A549 (cell line): ENCODE results near the gene DMPK. TPM values are rescaled to one million over a fixed set of nuclear protein-coding genes. Genes with fewer than 3 reads are reported as not detected.
A peak's percentile ranks its signal among the peaks of the same experiment; 100 is the strongest.

Source experiments
- ATAC-seq, 2 experiments: fragments of 200-7000 bp in 1 of 2; fragments of >200 bp in 1 of 2; cut with Nextera tagmentation in 1 of 2; cut with Tn5 transposase in 1 of 2; 3 replicates each; pipeline versions ENCODE4 v1.8.0 to v1.9.1; 2018 to 2020; ENCODE audit warnings: mild to moderate bottlenecking in 1 of 2, moderate library complexity in 1 of 2
- CTCF ChIA-PET: fragments of 300-600 bp; sonication (Branson Sonifier 250); formaldehyde crosslinking; extraction: SDS; loops from one replicate; lab custom pipeline; 2021; ENCODE audit warnings: antibody characterized with exemption, inconsistent platforms; lab: Yijun Ruan, JAX
- POLR2A ChIA-PET: fragments of 350-600 bp; formaldehyde crosslinking; extraction: SDS; loops from one replicate; lab custom pipeline; 2021; ENCODE audit warnings: antibody characterized with exemption, inconsistent platforms; lab: Yijun Ruan, JAX
- DNase-seq, 2 experiments: peaks; one replicate each; pipeline versions ENCODE4 v3.0.0 to v3.0.0-alpha.2; 2011 to 2016; ENCODE audit warnings: low read depth in 1 of 2, low spot score in 1 of 2
- FAIRE-seq: peaks from 2 replicates; lab custom pipeline; 2011; peaks lifted over from hg19 to GRCh38; lab: Jason Lieb, UNC
- H3K27ac ChIP-seq, 2 experiments: fragments of >200 bp; sonication (Bioruptor Twin); formaldehyde crosslinking; 3 replicates each; pipeline ENCODE4 v1.5.1; 2016 to 2017
- H3K4me1 ChIP-seq: fragments of >200 bp; sonication (Bioruptor Twin); formaldehyde crosslinking; 3 replicates; pipeline ENCODE4 v1.6.1; 2016
- H3K4me2 ChIP-seq: fragments of >200 bp; sonication (Bioruptor Twin); formaldehyde crosslinking; 3 replicates; pipeline ENCODE4 v1.6.1; 2016
- H3K4me3 ChIP-seq: fragments of >200 bp; sonication (Bioruptor Twin); formaldehyde crosslinking; 3 replicates; pipeline ENCODE4 v1.5.1; 2016
- H3K9me3 ChIP-seq: fragments of >200 bp; sonication (Bioruptor Twin); formaldehyde crosslinking; 3 replicates; pipeline ENCODE4 v1.6.1; 2016
- BCL3 ChIP-seq: fragments of >200 bp; sonication (Bioruptor Twin); formaldehyde crosslinking; IDR thresholded peaks from 3 replicates; pipeline ENCODE4 v1.6.1; 2016
- CEBPB ChIP-seq, 2 experiments: fragments of >200 bp in 1 of 2; sonication (Bioruptor Twin) in 1 of 2; formaldehyde crosslinking in 1 of 2; IDR thresholded peaks; 2 replicates each; pipeline ENCODE4 v1.6.1; 2012 to 2016
- E2F6 ChIP-seq: IDR thresholded peaks from 2 replicates; pipeline ENCODE4 v1.6.1; 2012; ENCODE audit warnings: low read depth, borderline replicate concordance
- EHF ChIP-seq: fragments of 250-450 bp; sonication (Bioruptor Pico); IDR thresholded peaks from 2 replicates; pipeline ENCODE4 v1.5.0; 2020; ENCODE audit warnings: mild to moderate bottlenecking
- EP300 ChIP-seq, 2 experiments: fragments of >200 bp; sonication (Bioruptor Twin); formaldehyde crosslinking; IDR thresholded peaks; 2 replicates in 1 of 2; 3 replicates in 1 of 2; pipeline ENCODE4 v1.6.1; 2016 to 2017
- ESRRA ChIP-seq: fragments of 150-350 bp; IDR thresholded peaks from 2 replicates; pipeline ENCODE4 v1.6.1; 2014; ENCODE audit warnings: mild to moderate bottlenecking, low read length, borderline replicate concordance
- FOSL2 ChIP-seq, 2 experiments: fragments of 450-650 bp in 1 of 2; fragments of >200 bp in 1 of 2; sonication (Bioruptor Twin) in 1 of 2; formaldehyde crosslinking; IDR thresholded peaks; 2 replicates each; pipeline versions ENCODE4 v1.5.0 to v1.6.1; 2016 to 2020; ENCODE audit warnings: mild to moderate bottlenecking in 1 of 2, moderate library complexity in 1 of 2
- FOXS1 ChIP-seq: fragments of 250-450 bp; sonication (Bioruptor Pico); IDR thresholded peaks from 2 replicates; pipeline ENCODE4 v1.5.0; 2020; ENCODE audit warnings: mild to moderate bottlenecking, moderate library complexity
- HDAC2 ChIP-seq: fragments of 200-600 bp; sonication (generic); IDR thresholded peaks from 2 replicates; pipeline ENCODE4 v1.6.1; 2016
- HEYL ChIP-seq: fragments of 250-450 bp; sonication (Bioruptor Pico); IDR thresholded peaks from 2 replicates; pipeline ENCODE4 v1.8.0; 2021; ENCODE audit warnings: mild to moderate bottlenecking, moderate library complexity
- MAFK ChIP-seq: fragments of 450-650 bp; IDR thresholded peaks from 2 replicates; pipeline ENCODE4 v1.6.1; 2014; ENCODE audit not compliant: partially characterized antibody
- MAX ChIP-seq: IDR thresholded peaks from 2 replicates; pipeline ENCODE4 v1.6.1; 2012
- MAZ ChIP-seq: fragments of 150-350 bp; IDR thresholded peaks from 2 replicates; pipeline ENCODE4 v1.6.1; 2014; ENCODE audit warnings: antibody characterized with exemption, low read depth, low read length, borderline replicate concordance
- MYC ChIP-seq: IDR thresholded peaks from 2 replicates; pipeline ENCODE4 v1.6.1; 2012; ENCODE audit warnings: mild to moderate bottlenecking, inconsistent platforms, low read length, improper control_type of control experiment, borderline replicate concordance
- NPAS2 ChIP-seq: fragments of 250-450 bp; sonication (Bioruptor Pico); IDR thresholded peaks from 2 replicates; pipeline ENCODE4 v1.8.0; 2022; ENCODE audit warnings: mild to moderate bottlenecking, moderate library complexity, borderline replicate concordance
- POLR2AphosphoS2 ChIP-seq: conservative IDR thresholded peaks from 2 replicates; pipeline ENCODE4 v1.6.1; 2012; ENCODE audit warnings: low read length, improper control_type of control experiment, inconsistent platforms
- RAD21 ChIP-seq, 2 experiments: fragments of >200 bp in 1 of 2; sonication (Bioruptor Twin) in 1 of 2; formaldehyde crosslinking in 1 of 2; IDR thresholded peaks in 1 of 2; conservative IDR thresholded peaks in 1 of 2; 2 replicates in 1 of 2; 3 replicates in 1 of 2; pipeline ENCODE4 v1.6.1; 2012 to 2018; ENCODE audit warnings: inconsistent platforms in 1 of 2
- RARB ChIP-seq: fragments of 250-450 bp; sonication (Bioruptor Pico); IDR thresholded peaks from 2 replicates; pipeline ENCODE4 v1.8.0; 2021; ENCODE audit warnings: mild to moderate bottlenecking, moderate library complexity
- RCOR1 ChIP-seq: fragments of 150-350 bp; IDR thresholded peaks from 2 replicates; pipeline ENCODE4 v1.6.1; 2014; ENCODE audit warnings: antibody characterized with exemption, low read length, low read depth
- RNF2 ChIP-seq: fragments of 200-600 bp; sonication (generic); IDR thresholded peaks from 2 replicates; pipeline ENCODE4 v1.6.1; 2016; ENCODE audit warnings: low read depth, mild to moderate bottlenecking, antibody characterized with exemption, moderate library complexity, borderline replicate concordance
- SREBF2 ChIP-seq: fragments of 450-650 bp; IDR thresholded peaks from 2 replicates; pipeline ENCODE4 v1.6.1; 2014; ENCODE audit warnings: mild to moderate bottlenecking, moderate library complexity
- TP53 ChIP-seq: fragments of 250-450 bp; sonication (Bioruptor Pico); IDR thresholded peaks from 2 replicates; pipeline ENCODE4 v1.5.0; 2021; ENCODE audit warnings: mild to moderate bottlenecking, moderate library complexity
- ZNF302 ChIP-seq: fragments of 250-450 bp; sonication (Bioruptor Pico); IDR thresholded peaks from 2 replicates; pipeline ENCODE4 v1.9.0; 2021; ENCODE audit warnings: inconsistent platforms, mild to moderate bottlenecking, moderate library complexity
- WGBS: methylation state at CpG from one replicate; pipeline ENCODE4 v1.1.6; 2017; ENCODE audit errors: missing lambda C conversion rate; 5-methylcytosine and 5-hydroxymethylcytosine counted together
- polyA plus RNA-seq, 4 experiments: library from polyadenylated mRNA; depleted of rRNA in 3 of 4; stranded (reverse); fragments of >200 nt; fragmentation: RNase III in 1 of 4; extraction: RNeasy Plus Mini Kit Qiagen cat#74134 plus additional on column Dnase treatment in 1 of 4; gene quantifications; 2 replicates in 3 of 4; 3 replicates in 1 of 4; pipeline ENCODE4 v1.2.3, GENCODE V29; 2011 to 2017

Gene DMPK
- polyA plus RNA-seq, 2 of the 4 experiments (the other 2 are of a cell fraction): 21.6 to 56.6 TPM

- TF ChIP-seq ESRRA (no peak), EHF (peak; percentile 28; the same call in 1 of the 2 replicates), RAD21 (conservative IDR thresholded peaks at IDR 0.05 in 1 of 2, IDR thresholded peaks at IDR 0.05 in 1 of 2) (0 out of 5 replicates have a peak, but pooled peaks of 1 of the 2 experiments have one; percentile 12), ZNF302 (CRISPR knock-in tag) (no peak), MAFK (peak; percentile 34), SREBF2 (no peak), HDAC2 (no peak), FOXS1 (CRISPR knock-in tag) (0 out of 2 replicates have a peak, but pooled peaks have one; percentile 40), RARB (CRISPR knock-in tag) (peak; percentile 64; the same call in 1 of the 2 replicates), MAZ (peak; percentile 86; the same call in 1 of the 2 replicates), EP300 (IDR thresholded peaks at IDR 0.05) (peak in 1 of 2 experiments; percentile 41; a peak in 1 of 5 replicates), FOSL2 (IDR thresholded peaks at IDR 0.05) (no peak), FOSL2 (CRISPR knock-in tag; IDR thresholded peaks at IDR 0.05) (0 out of 2 replicates have a peak, but pooled peaks have one; percentile 16), POLR2AphosphoS2 (no peak; the same call in 1 of the 2 replicates), BCL3 (peak; percentile 86; the same call in 2 of the 3 replicates), HEYL (CRISPR knock-in tag) (no peak), MAX (peak; percentile 93)
- TF ChIP-seq, all 56 proteins: peak for 26
Observed at GRCh38 chr19:45768984-45769782, 13.1 kb downstream of the DMPK start, which contains the start of gene SIX5 (continued).

- Histone ChIP-seq H3K27ac (peak overlapping the region; percentile 93 to 99), H3K4me2 (peak overlapping the region; percentile 84), H3K4me1 (peaks cover 18% of the 10 kb centered on the region), H3K9me3 (no peaks in the 10 kb centered on the region), H3K4me3 (peak overlapping the region; percentile 78)
- ChIA-PET CTCF (interaction anchor here (0.6 to 74.3 kb wide), 15 partner anchors 12 to 177 kb away, joined by 3 to 2204 read pairs (median 22); partner anchors contain the start of genes DMPK, DMWD, FBXO46 and FOXA3), POLR2A (interaction anchor here (0.9 to 4.5 kb wide), 15 partner anchors 8 to 184 kb away, joined by 3 to 68 read pairs (median 10); partner anchors contain the start of genes DMPK, DMWD, FBXO46 and OPA3)
- 0% methylated on average over 20 of the region's 33 CpGs for WGBS
- ATAC-seq (peak in 1 of 2 experiments; percentile 8; a peak in 3 of 6 replicates), FAIRE-seq (no peak), DNase-seq (peak; percentile 65 to 79)
- TF ChIP-seq CEBPB (IDR thresholded peaks at IDR 0.05) (peak in 1 of 2 experiments; percentile 60; a peak in 1 of 4 replicates), NPAS2 (CRISPR knock-in tag) (no peak), TP53 (no peak), ZNF302 (CRISPR knock-in tag) (no peak), MYC (no peak), MAZ (0 out of 2 replicates have a peak, but pooled peaks have one; percentile 10), RCOR1 (no peak), EHF (no peak), RNF2 (no peak), E2F6 (no peak)
Observed at GRCh38 chr19:45768655-45768983, 13.7 kb downstream of the DMPK start.
